ENCODE data around the gene ITSN2. TPM values are rescaled to one million over a fixed set of nuclear protein-coding genes. Genes with fewer than 3 reads are reported as not detected.
"Not testable (repeated sequence)": the region's sequence is repeated elsewhere in the genome, so short reads cannot be mapped to it uniquely, and the experiment has no call there.

The ITSN2 gene
- total RNA-seq, 1 donor from 2014 or later = 27.4 TPM

DNA sequence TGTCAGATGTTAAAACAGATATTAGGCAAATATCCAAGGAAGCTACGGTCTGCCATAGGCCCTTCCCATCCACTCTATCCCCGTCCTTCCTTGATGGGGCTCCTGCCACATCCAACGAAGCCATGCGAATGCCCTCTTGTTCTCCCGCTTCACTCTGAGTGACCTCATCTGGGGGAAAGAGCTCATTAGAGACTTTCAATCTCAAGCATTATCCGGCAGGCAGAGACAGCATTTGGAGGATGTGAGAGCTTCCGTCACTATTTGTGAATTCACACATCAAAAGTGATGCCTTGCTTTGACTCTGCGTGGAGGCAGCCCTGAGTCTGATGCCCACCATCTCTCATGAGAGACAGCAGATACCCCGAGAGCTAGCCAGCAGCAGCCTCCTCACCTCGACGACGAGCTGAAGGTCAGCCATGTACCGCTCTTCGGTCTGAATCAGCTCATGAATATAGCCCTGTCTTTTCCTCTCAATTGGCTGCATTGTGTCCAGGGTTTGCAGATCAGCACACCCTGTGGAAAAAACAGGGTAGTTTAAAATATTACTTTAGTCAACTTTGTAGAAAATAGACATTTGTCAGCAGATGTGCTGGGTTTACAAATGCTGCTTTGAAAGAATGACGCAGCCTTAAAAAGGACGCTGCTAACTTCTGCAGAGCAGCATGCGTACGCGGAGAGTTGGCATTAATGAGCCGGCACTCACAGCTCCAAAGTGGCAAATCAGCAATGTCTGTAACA lies 139.6 kb downstream of the ITSN2 start:
- no peak for DNase-seq (ENCODE audit: low read depth)

DNA sequence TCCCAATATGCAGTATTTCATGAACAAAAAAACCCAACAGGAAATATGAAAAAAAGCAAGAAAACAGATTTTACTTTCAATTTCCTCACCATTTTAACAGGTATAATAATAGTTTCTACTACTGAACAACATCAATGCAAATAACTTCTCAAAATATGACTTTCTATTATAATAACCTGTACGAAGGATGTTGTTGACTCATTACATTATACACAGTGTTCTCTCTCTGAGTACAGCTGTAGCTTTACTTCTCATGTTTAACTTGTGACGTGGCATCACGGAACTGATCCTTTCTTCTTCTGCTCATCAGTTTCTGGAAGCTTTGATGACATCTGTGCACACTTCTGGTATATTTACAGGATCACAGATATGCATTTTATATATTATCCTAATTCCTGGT lies 145.5 kb downstream of the ITSN2 start:
- DNase-seq (ENCODE audit: low read depth) = no peak

- DNase-seq (ENCODE audit: low read depth) = no peak
Measured at GRCh38 chr2:24211408-24211807, 148.9 kb downstream of the ITSN2 start.

DNA sequence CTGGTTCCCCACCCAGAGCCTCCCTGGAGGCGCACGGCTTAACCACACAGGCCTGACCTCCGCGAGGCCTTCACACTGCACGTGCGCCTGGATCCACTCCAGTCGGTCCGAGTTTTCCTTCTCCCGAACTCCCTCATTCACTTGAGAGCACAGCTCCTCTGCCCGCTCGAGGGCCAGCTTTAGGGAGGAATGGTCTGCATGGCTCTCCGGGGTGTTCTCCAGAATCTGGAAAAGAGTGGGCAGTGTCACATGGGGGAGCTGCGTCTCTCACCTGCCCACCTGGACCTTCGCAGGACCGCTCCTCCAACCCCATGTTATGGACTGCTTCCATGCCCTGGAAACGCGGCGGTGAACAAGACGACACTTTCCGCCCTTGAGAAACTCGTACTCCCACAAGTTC lies 149.6 kb downstream of the ITSN2 start:
- no peak for DNase-seq (ENCODE audit: low read depth)

DNA sequence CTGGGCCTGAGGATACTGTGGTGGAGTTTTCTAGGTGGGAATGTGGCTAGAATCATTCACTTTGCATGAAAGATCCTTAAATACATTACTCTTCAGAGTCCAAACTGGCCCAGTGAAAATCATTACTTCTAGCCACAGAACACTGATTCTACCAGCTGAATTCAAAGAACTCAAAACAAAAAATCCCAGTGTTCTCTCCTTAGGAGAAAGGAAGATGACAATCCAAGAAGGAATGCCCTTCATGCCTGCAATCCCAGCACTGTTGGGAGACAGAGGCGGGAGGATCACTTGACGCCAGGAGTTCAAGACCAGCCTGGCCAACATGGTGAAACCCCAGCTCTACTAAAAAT lies 150.3 kb downstream of the ITSN2 start:
- no peak for DNase-seq (ENCODE audit: low read depth)

- DNase-seq (ENCODE audit: low read depth) = no peak
Measured at GRCh38 chr2:24209389-24210105, 150.8 kb downstream of the ITSN2 start.

DNA sequence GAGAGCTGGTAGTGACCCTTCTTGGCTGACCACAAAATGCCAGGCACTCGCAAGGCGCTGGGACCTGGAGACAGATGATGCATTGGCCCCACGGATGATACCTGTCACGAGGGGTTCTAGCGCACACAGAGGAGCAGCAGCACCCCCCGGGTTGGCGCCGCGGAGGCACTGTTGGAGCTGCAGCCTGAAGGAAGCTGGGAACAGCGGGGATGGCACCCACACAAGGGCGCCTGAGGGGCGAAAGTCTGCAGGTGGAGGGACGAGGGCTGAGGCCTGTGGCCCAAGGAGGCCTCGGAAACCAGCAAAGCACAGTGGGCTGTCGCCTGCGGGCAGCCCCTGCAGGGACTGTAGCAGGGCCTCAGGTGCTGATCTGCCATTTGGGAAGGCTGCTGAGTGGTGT lies 151.8 kb downstream of the ITSN2 start:
- no peak for DNase-seq (ENCODE audit: low read depth)

DNA sequence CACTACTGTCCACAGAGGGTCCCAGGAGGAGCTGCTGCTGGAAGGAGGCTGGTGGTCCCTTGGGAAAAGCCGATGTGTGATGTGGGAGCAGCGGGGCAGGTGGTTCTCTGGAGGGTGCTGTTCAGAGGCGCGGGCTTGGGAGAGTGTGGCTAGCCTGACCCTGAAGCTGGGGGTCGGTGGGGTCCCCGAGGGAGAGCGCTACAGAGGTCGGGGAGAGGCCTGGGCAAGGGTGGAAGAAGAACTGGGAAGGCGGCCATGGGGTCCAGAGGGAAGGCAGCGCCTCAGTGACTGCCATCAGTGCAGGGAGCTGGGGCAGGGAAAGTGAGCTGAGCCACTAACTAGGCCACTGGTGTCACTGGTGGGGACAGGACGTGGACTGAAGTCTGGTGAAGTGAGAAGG lies 153.0 kb downstream of the ITSN2 start:
- no peak for DNase-seq (ENCODE audit: low read depth)

GRCh38 chr2:24206714-24207113 lies 153.6 kb downstream of the ITSN2 start:
- DNase-seq (ENCODE audit: low read depth) = no peak

GRCh38 chr2:24206242-24206641 lies 154.1 kb downstream of the ITSN2 start:
- no peak for DNase-seq (ENCODE audit: low read depth)

DNA sequence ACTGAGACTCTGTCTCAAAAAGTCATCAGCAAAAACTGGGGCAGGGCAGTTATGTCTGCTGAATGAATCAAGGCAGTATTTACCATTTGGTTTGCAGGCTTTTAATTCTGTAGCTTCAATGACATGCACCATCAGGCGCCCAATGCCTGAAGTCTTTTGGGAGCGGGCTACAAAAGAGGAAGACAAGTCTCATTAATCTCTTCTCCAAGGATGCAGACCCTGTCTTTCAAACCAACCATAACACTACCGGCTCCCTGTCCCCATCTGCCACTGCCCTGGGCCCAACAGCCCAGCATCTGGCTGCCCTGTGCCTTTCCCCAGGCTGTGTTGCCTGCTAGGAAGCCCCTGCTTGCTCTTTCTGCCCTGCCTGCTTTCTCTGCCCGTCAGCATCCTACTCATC lies 155.2 kb downstream of the ITSN2 start:
- DNase-seq (ENCODE audit: low read depth) = no peak

DNA sequence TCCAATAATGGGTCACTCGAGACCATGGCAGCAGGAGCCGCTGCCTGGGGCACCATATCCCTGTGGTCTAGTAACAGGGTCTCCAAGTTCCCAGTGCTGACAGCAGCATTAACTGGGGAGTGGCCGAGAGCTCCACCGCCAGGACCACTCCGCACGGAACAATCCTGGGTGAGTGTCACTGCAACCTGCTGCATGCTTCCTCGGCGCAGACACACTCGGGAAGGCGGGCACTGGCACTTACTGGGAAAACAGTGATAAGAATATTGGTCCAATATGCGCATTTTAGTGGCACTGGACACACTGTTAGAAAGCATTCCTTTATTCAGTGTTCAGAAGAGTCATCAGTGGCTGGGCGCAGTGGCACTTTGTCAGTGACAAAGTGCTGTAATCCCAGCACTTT lies 155.8 kb downstream of the ITSN2 start:
- no peak for DNase-seq (ENCODE audit: low read depth)

DNA sequence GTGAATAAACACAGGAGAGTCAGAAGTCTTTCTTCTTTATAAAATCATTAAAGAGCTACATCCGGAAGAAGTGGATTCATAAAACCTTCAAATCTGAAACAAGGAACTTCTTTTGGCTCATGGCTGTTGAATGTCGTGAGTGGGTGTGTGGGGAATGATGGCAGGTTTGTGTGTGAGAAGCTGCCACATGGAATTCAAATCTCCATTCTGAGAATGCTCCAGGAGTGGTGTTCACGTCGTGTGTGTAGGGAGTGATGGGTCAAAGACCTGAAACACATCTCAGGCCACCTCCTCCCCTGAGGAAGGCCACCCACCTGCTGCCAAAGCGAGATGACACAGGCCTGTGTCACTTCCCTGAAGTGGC lies 156.6 kb downstream of the ITSN2 start:
- no peak for DNase-seq (ENCODE audit: low read depth)

DNA sequence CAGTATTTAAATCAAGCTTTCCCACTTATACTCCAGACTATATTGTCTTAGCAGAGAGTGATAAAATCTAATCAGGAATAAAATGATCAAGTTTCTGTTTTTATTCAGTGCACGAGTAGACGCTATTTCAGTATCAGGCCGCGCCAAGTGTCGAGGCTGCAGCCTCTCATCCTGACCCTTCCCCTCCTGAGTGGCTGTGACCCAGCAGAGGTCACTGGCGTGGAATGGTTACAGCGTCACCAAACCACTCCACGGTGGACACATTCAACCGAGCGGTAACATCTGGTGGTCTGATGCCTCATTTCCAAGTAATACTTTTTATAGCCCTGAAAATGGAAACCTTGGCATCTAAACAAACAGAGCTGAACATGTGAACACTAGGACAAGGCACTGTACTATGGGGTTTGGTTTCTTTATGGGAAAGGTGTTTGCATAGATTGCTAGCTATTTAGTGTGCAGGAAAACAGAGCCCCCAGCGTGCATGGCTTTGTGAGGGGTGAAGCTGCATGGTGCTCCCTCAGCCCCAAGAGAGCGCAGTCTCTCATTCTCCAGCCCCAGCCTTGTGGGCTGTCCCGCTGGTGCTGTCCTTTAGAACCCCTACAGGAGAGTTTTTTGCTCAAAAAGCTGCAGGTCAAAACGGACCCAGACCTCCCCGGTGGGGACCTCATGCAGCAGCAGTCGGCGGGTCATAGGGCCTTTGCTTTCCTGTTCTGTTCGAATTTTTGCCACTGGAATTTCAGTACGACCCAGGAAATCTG lies 157.1 kb downstream of the ITSN2 start:
- DNase-seq (ENCODE audit: low read depth) = peak; percentile 17

- DNase-seq (ENCODE audit: low read depth) = no peak
Measured at GRCh38 chr2:24200799-24201198, 159.5 kb downstream of the ITSN2 start.

DNA sequence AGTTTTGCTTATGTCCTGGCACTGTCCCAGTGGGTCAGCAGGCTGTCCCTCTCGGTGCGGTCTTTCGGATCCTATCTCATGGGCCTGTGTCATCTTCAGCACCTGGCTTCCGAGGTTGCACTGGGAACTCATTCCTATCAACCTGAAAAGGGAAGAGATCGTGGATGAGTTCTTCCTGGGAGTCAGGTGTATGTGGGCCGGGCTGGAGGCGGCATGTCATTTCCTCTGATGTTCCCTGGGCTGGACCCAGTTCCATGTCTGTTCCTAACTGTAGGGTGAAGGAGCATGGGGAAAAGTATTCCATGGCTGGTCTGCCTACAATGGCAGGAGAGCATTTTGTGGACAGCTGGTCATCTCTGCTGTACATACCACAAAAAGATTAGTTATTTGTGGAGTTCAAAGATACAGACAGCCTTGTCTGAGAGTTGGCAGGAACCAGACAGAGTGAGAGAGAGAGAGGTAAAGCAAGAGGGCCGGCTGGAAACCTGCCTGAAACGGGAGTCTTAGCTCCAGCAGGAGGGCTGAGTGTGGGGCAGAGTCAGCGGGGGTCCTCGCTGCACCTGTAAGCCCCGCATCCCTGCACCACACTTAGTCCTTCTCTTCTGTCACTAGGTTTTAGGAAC lies 160.3 kb downstream of the ITSN2 start:
- peak; percentile 52 for DNase-seq (ENCODE audit: low read depth)

DNA sequence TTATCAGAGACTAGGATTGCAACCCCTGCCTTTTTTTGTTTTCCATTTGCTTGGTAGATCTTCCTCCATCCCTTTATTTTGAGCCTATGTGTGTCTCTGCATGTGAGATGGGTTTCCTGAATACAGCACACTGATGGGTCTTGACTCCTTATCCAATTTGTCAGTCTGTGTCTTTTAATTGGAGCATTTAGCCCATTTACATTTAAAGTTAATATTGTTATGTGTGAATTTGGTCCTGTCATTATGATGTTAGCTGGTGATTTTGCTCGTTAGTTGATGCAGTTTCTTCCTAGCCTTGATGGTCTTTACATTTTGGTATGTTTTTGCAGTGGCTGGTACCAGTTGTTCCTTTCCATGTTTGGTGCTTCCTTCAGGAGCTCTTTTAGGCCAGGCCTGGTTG lies 163.1 kb downstream of the ITSN2 start:
- not testable (repeated sequence) for DNase-seq (ENCODE audit: low read depth)

DNA sequence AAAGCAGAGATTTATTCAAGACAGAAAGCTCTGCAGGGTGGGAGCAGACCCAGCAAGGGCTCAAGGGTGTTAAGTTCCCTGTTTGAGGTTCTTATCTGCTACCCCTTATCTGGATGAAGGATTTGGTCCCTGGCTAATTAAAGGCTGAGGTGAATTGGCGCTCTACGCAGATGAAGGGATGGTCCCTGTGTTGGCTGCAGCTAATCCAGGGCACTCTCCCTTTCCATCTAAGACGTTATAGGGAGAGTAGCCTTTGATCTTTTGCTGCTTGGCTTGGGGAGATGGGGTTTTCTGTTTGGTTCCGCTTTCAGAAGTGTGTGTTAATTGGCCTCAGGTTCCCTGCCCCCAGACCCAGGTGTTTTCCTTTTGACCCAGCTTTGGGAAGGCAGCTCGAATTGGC lies 168.5 kb downstream of the ITSN2 start:
- no peak for DNase-seq (ENCODE audit: low read depth)

GRCh38 chr2:24191156-24191555 lies 169.2 kb downstream of the ITSN2 start:
- DNase-seq (ENCODE audit: low read depth) = no peak

GRCh38 chr2:24190503-24190902 lies 169.8 kb downstream of the ITSN2 start:
- DNase-seq (ENCODE audit: low read depth) = no peak

DNA sequence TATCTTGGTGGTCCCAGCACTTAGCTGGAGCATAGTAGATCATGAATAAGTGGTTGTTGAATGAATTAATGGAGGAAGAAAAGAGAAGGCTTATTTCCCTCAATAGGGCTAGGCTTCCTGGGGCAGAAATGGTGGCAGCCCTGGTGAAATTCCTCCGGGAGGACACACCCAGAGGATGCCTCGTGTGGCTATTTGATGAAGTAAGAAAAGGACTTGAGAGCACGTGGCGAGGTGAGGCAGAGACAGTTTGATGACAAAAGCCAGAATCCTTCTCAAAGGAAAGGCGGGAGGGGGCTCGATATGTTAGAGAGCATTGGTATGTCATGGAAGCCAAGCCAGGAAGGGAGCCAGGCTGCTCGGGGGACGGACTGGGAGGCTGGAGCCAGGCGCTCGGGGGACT lies 170.8 kb downstream of the ITSN2 start:
- no peak for DNase-seq (ENCODE audit: low read depth)

All from myocyte (in vitro differentiated cells).